Nephron (organoid): ENCODE measurements around the gene KIRREL3.
A peak's percentile ranks its signal among the peaks of the same experiment; 100 is the strongest.

ENCODE experiments used
- H3K27ac Mint-ChIP-seq, 3 experiments: 2 replicates each; pipeline ENCODE4 v1.8.0; 2020; ENCODE audit warnings: mixed read lengths in 3 of 3, mild to moderate bottlenecking in 2 of 3, moderate library complexity in 1 of 3
- H3K27me3 Mint-ChIP-seq: 2 replicates; pipeline ENCODE4 v1.8.0; 2021; ENCODE audit warnings: low read depth, mild to moderate bottlenecking, moderate library complexity, mixed read lengths
- H3K36me3 Mint-ChIP-seq: 2 replicates; pipeline ENCODE4 v1.8.0; 2020; ENCODE audit warnings: low read depth, mixed read lengths
- H3K4me1 Mint-ChIP-seq: 2 replicates; pipeline ENCODE4 v1.8.0; 2020; ENCODE audit warnings: mixed read lengths
- H3K4me3 Mint-ChIP-seq, 3 experiments: 2 replicates each; pipeline ENCODE4 v1.8.0; 2020; ENCODE audit warnings: mild to moderate bottlenecking in 3 of 3, mixed read lengths in 3 of 3, moderate library complexity in 2 of 3
- H3K9me3 Mint-ChIP-seq: 2 replicates; pipeline ENCODE4 v1.8.0; 2020; ENCODE audit warnings: mixed read lengths
- CTCF ChIP-seq, 3 experiments: fragments of 200-600 bp; sonication (generic); IDR thresholded peaks; one replicate each; pipeline ENCODE4 v1.5.0; 2021; ENCODE audit warnings: antibody characterized with exemption in 3 of 3; ENCODE audit not compliant: unreplicated experiment in 3 of 3

Gene KIRREL3

DNA sequence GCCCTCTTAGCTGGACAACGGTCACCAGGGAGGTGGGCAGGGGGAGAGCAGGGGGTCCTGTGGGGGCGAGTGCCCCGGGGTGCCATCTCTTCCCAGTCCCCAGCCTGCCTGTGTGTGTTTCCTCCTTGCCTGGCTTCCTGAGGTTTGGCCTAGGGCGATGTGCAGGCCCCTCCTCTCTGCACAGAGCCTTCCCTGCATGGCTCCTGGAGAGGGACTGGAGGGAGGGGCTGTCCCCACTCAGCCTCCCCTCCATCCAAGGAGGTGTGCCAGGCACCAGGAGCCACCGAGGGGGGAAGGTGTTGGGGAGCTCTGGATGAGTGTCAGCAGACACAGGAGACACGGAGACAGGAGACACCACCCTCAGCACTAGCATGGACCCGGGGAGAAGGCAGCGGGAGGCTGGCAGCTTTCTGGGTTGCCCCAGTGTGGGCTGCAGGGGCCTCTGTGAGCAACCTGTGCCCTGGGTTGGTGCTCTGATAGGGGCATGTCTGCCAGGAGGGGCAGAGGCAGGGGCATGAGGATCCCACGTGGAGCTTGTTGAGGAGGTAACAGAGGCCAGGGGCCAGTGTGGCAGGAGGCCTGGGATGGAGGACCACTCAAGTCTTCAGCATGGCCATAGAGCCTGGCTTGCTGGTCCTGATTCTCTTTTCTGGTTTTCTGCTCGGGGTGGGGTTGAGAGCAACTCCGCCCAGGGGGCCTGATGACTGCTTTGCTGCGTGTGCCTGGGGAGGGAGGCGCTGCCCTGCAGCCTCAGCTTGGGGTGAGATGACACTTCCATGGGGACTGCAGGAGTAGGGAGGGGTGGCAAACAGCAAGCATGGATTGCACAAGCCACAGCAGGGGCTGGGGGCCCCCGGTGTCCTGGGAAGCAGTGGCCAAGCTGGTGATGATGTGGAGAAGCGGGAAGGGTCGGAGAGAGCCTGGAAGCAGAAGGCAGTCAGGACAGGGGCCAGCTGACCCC is 566.3 kb downstream of the KIRREL3 start:
- Mint-ChIP-seq H3K27ac (no peak overlapping the region), H3K9me3 (no peaks in the 10 kb centered on the region), H3K27me3 (no peaks in the 10 kb centered on the region), H3K36me3 (no peaks in the 10 kb centered on the region), H3K4me1 (peaks cover 6% of the 10 kb centered on the region), H3K4me3 (peak overlapping the region in 1 of 3 experiments; percentile 31)
- TF ChIP-seq CTCF (IDR thresholded peaks at IDR 0.05; ENCODE audit: unreplicated experiment in 3 of 3): no peak

- Mint-ChIP-seq H3K4me1 (peaks cover 6% of the 10 kb centered on the region), H3K27ac (peak overlapping the region in 1 of 3 experiments; percentile 20), H3K9me3 (no peaks in the 10 kb centered on the region), H3K36me3 (no peaks in the 10 kb centered on the region), H3K4me3 (no peak overlapping the region), H3K27me3 (no peaks in the 10 kb centered on the region)
- TF ChIP-seq CTCF (IDR thresholded peaks at IDR 0.05; ENCODE audit: unreplicated experiment in 3 of 3): no peak
Observed at GRCh38 chr11:126433244-126433846, 567.2 kb downstream of the KIRREL3 start.

DNA sequence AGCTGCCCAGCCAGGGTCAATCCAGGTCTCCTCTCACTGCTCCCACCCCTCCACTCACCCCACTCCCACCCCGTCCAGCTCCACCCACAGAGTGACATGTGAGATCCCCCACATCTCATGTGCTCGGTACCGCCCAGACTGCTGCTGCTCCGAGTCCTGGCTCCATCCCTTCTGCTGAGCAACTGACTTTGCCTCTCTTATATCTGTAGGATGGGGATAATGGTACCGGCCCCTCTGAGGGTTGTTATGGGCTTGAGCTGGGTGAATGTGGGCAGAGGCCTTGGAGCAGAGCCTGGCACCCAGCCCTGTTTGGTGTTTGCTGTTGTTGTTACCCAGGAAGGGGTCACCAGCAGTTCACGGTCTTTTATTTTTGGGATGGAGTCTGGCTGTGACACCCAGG is 568.0 kb downstream of the KIRREL3 start:
- TF ChIP-seq CTCF (IDR thresholded peaks at IDR 0.05; ENCODE audit: unreplicated experiment in 3 of 3): no peak
- Mint-ChIP-seq H3K27me3 (no peaks in the 10 kb centered on the region), H3K4me3 (no peak overlapping the region), H3K4me1 (peaks cover 13% of the 10 kb centered on the region), H3K9me3 (no peaks in the 10 kb centered on the region), H3K27ac (no peak overlapping the region), H3K36me3 (no peaks in the 10 kb centered on the region)

DNA sequence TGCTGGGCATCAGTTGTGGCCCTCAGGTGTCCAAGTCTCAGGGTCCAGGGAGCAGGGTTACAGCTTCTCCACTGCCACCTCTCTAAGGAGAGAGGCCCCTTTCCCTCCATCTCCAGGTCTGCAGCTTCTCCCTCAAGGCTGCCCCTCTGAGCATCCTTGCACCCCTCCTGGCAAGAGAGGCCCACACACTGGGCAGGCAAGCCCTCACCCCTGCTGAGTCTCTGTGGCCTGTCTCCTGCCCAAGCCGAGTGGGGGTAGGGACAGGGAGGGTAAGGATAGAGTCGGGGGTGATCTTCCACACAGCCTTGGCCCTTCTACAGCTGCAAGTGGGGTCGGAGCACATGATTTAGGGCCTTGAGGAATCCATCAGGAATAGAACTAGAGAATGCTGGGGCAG is 568.5 kb downstream of the KIRREL3 start:
- Mint-ChIP-seq H3K27ac (no peak overlapping the region), H3K27me3 (no peaks in the 10 kb centered on the region), H3K36me3 (no peaks in the 10 kb centered on the region), H3K9me3 (no peaks in the 10 kb centered on the region), H3K4me1 (peaks cover 18% of the 10 kb centered on the region), H3K4me3 (no peak overlapping the region)
- no peak for TF ChIP-seq CTCF (IDR thresholded peaks at IDR 0.05; ENCODE audit: unreplicated experiment in 3 of 3)

GRCh38 chr11:126431401-126432064 is 569.0 kb downstream of the KIRREL3 start:
- peaks cover 23% of the 10 kb centered on the region for H3K4me1 Mint-ChIP-seq

More at GRCh38 chr11:126431401-126432064, 569.0 kb downstream of the KIRREL3 start:
- no peaks in the 10 kb centered on the region for H3K36me3 Mint-ChIP-seq
- H3K4me3 Mint-ChIP-seq: no peak overlapping the region
- H3K27me3 Mint-ChIP-seq: peaks cover 3% of the 10 kb centered on the region
- H3K9me3 Mint-ChIP-seq: no peaks in the 10 kb centered on the region
- no peak overlapping the region for H3K27ac Mint-ChIP-seq
- TF ChIP-seq CTCF (IDR thresholded peaks at IDR 0.05; ENCODE audit: unreplicated experiment in 3 of 3): no peak
